ENCODE measurements around the gene SIVA1.
"Not testable (repeated sequence)": the region's sequence is repeated elsewhere in the genome, so short reads cannot be mapped to it uniquely, and the experiment has no call there.

Gene SIVA1

DNA sequence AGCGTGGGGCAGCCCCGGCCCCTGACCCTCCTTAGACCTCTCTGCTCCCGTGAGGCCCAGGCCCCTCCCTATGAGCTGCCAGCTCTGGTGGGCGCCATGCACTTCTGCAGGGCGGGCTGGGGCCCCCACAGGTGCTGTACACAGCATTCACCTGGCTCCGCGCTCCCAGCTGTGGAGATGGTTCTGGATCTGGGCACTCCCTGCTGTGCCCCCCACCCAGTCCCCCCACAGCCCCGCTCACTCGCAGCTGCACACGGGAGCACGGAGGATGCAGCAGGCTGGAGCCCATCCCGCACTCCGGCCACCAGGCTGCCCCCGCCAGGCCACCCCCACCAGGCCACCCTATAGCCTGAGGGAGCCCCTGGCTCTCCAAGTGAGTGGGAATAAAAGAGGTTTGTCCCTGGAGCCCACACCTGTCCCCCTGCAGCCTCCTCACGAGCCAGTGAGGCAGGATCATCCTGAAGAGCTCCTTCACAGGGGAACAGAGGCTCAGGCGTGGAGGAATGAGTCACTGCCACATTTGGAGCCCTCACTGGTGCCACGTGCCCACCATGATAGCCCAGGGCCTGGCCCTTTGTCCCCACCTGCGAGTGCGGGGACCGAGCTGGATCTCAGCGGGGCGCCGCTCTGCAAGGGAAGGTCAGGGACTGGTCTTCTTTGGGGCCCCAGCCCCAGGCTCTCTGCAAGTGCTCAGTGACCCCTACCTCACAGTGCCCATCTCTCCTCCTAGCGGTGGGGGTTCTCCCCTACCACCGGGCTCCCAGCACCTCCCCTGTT, 27.0 kb upstream of the SIVA1 start:
- Mint-ChIP-seq H3K9me3 (no peaks in the 10 kb centered on the region), H3K4me3 (no peak overlapping the region), H3K27ac (no peak overlapping the region), H3K36me3 (ENCODE audit: low read depth) (peaks cover 5% of the 10 kb centered on the region), H3K27me3 (no peaks in the 10 kb centered on the region), H3K4me1 (ENCODE audit: low read depth) (no peaks in the 10 kb centered on the region)
- no peak for DNase-seq

DNA sequence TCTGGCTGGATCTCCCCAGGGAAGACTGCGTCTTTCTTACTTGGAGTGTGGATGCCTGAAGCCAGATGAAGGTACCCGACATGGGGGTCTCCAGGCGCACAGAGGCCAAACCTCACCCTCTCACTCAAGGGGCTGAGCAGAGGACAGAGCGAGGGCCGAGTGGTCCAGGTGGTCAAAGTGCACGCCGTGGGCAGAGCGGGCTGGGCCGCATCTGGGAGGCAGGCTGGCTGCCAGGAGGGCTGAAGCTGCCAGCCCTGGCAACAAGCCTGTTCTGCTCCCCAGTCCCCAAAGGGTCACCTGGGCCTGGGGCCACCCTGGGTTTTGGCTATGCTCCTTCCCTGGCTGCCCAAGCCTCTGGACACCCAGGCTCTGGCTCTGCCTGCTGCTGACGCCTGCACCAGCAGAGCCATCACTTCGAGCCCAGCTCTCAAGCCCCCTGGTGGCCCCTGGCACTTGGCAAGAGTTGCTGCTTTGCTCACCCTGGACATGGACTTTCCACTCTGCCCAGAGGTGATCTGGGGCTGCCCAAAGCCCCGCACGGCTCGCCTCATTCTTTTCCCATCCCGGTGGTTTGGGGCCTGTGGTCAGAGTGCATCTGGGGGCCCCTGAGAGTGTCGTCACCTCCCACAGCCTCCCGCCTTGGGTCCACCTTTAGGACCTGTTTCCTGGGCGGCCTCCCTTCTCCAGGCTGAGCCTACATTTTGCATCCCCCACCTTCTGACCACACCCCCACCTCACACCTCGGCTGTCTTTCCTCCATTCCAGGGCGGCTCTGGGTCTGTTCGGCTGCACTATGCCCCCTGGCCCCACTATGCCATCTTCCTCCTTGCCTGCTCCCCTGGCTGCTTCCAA, 26.1 kb upstream of the SIVA1 start:
- no peaks in the 10 kb centered on the region for H3K4me1 Mint-ChIP-seq (ENCODE audit: low read depth)
- no peak for DNase-seq
- no peaks in the 10 kb centered on the region for H3K36me3 Mint-ChIP-seq (ENCODE audit: low read depth)
- H3K27ac Mint-ChIP-seq: no peak overlapping the region
- H3K9me3 Mint-ChIP-seq: no peaks in the 10 kb centered on the region
- H3K4me3 Mint-ChIP-seq: no peak overlapping the region
- no peaks in the 10 kb centered on the region for H3K27me3 Mint-ChIP-seq

DNA sequence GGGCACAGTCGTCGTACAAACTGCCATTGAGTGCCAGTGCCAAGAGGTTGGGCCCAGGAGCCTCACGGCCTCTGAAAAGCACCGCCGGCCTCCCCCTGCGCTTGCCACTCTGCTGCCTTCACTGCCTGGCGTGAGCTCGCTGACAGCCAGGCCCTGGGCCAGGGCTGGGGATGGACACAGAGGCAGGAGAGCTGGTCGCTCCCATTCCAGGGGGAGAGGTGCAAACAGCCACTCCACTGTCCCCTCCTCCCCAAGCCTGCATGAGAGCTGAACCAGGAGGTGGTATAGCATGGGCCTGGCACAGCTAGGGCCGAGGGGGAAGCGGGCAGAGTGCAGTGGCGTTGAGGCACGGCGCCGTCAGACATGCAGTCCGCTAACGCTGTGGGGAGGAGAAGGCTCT, 24.3 kb upstream of the SIVA1 start:
- DNase-seq: no peak
- Mint-ChIP-seq H3K4me1 (ENCODE audit: low read depth) (no peaks in the 10 kb centered on the region), H3K36me3 (ENCODE audit: low read depth) (no peaks in the 10 kb centered on the region), H3K27me3 (no peaks in the 10 kb centered on the region), H3K4me3 (no peak overlapping the region), H3K9me3 (no peaks in the 10 kb centered on the region), H3K27ac (no peak overlapping the region)

DNA sequence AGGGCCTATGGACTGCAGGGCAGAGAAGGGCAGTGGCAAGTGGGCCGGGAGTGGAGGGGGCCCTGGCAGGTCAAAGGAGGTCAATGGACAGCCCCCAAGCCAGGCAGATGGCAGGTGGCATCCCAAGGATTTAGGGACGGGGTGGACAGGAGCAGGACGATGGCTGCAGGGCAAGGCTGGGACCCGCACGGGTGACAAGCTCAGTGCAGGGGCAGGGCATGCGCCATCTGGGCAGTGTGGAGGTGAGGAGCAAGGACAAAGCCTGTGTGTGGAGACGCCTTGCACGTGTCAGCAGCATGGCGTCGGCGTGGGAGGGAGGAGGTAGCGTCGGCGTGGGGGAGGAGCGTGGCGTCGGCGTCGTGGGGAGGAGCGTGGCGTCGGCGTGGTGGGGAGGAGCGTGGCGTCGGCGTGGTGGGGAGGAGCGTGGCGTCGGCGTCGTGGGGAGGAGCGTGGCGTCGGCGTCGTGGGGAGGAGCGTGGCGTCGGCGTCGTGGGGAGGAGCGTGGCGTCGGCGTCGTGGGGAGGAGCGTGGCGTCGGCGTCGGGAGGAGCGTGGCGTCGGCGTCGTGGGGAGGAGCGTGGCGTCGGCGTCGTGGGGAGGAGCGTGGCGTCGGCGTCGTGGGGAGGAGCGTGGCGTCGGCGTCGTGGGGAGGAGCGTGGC, 23.6 kb upstream of the SIVA1 start:
- not testable (repeated sequence) for H3K4me3 Mint-ChIP-seq; H3K36me3 Mint-ChIP-seq (ENCODE audit: low read depth); DNase-seq; H3K9me3 Mint-ChIP-seq; H3K4me1 Mint-ChIP-seq (ENCODE audit: low read depth); H3K27me3 Mint-ChIP-seq
- H3K27ac Mint-ChIP-seq: peak overlapping the region; percentile 55

DNA sequence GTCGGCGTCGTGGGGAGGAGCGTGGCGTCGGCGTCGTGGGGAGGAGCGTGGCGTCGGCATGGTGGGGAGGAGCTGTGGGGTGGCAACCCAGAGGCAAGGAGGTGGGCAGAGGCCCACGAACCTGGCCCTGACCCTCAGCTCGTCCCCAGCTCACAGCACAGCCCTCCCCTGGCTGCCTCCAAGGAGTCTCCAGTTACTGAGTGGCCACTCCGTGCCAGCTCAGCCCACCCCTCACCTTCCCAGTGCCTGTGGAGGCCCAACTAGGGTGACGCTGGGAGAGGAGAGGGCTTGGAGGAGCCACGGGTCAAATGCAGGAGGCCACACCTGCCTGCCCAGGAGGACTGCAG, 23.1 kb upstream of the SIVA1 start:
- Mint-ChIP-seq H3K4me1 (ENCODE audit: low read depth) (no peaks in the 10 kb centered on the region), H3K27me3 (no peaks in the 10 kb centered on the region), H3K27ac (no peak overlapping the region), H3K4me3 (no peak overlapping the region), H3K9me3 (no peaks in the 10 kb centered on the region), H3K36me3 (ENCODE audit: low read depth) (no peaks in the 10 kb centered on the region)
- DNase-seq: no peak

DNA sequence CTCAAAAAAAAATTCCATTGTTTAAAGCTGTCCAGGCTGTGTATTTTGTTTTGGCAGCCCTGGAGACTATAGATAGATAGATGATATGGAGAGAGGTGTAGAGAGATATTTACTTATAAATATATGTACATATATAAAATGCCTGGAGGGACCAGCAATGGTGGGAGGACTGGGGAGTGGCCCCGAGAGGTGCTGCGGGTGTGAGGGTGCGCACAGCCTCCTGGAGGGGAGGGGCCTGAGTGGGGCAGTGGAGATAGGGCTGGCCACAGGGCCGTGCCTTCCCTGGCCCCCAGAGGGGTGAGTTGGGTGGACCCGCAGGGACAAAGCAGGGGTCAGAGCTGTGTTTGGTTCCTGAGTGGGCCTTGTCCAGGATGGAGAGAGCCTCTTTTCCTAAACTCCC, 22.5 kb upstream of the SIVA1 start:
- H3K27me3 Mint-ChIP-seq: no peaks in the 10 kb centered on the region
- H3K9me3 Mint-ChIP-seq: no peaks in the 10 kb centered on the region
- H3K27ac Mint-ChIP-seq: no peak overlapping the region
- DNase-seq: no peak
- no peak overlapping the region for H3K4me3 Mint-ChIP-seq
- H3K4me1 Mint-ChIP-seq (ENCODE audit: low read depth): no peaks in the 10 kb centered on the region
- H3K36me3 Mint-ChIP-seq (ENCODE audit: low read depth): no peaks in the 10 kb centered on the region

DNA sequence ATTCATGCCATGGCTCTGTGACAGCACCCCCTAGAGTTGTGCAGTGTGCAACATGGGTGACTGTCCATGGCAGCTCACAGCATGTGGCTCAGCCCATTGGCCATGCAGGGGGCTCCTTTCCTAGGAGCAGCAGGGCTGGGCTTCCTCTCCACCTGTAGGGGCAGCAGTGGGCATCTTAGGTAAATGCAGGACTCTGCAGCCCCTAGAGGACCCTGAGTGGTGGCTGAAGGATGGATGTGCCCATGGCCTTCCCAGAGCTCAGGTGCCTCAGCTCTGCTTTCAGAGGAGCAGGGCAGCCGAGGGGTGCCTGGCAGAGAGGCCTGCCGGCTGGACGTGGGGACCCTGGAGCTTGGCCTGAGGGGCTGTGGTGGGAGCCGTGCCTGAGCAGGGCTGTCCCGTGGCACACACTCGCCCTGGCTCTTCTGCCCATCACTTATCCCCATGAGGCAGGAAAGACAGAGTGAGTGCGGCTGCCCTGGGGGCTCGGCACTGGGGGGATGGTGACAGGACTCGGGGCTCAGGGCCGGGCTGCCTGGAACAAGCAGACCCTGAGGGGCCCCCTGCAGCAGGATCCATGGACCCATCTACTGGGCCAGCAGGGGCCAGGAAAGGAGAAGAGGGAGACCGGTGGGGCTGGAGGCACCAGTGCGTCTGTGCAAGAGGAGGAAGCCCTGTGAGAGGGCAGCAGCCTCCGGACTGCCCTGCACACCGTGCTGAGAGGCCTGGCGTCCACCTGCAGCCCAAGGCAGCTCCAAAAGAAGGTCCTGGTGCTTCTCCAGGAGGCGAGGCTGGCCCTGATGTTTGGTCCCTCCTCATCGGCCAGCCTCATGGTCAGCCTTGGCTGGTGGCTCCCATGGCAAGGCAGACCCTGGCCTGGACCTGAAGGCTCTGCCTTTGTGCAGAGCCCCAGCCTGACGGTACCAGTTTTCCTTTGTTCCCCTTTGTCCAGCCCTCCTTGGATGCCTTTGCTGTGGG, 21.3 kb upstream of the SIVA1 start:
- no peak for DNase-seq
- Mint-ChIP-seq H3K4me1 (ENCODE audit: low read depth) (no peaks in the 10 kb centered on the region), H3K27me3 (no peaks in the 10 kb centered on the region), H3K36me3 (ENCODE audit: low read depth) (no peaks in the 10 kb centered on the region), H3K27ac (no peak overlapping the region), H3K9me3 (no peaks in the 10 kb centered on the region), H3K4me3 (no peak overlapping the region)

DNA sequence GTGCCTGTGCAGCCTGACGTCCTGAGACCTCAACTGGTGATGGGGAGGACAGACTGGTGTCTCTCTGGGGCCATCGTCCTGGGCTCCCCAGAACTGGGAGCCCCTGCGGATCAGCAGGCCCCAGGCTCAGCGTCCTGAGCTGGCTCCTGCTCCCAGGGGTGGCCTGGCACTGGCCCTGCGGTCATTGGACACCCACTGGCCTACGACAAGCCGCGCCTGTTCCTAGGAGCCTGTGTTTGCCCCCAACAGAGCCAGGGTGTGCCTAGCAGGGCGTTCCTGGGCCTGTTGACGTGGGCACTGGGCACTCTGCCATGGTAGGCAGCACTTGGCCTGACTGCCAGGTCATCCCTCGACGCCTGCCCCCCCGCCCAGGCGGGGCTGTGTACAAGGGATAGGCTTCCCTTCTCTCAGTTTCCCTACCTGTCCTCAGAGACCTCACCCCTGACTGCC, 20.6 kb upstream of the SIVA1 start:
- no peak for DNase-seq
- Mint-ChIP-seq H3K27ac (no peak overlapping the region), H3K4me1 (ENCODE audit: low read depth) (no peaks in the 10 kb centered on the region), H3K9me3 (no peaks in the 10 kb centered on the region), H3K36me3 (ENCODE audit: low read depth) (no peaks in the 10 kb centered on the region), H3K27me3 (no peaks in the 10 kb centered on the region), H3K4me3 (no peak overlapping the region)

DNA sequence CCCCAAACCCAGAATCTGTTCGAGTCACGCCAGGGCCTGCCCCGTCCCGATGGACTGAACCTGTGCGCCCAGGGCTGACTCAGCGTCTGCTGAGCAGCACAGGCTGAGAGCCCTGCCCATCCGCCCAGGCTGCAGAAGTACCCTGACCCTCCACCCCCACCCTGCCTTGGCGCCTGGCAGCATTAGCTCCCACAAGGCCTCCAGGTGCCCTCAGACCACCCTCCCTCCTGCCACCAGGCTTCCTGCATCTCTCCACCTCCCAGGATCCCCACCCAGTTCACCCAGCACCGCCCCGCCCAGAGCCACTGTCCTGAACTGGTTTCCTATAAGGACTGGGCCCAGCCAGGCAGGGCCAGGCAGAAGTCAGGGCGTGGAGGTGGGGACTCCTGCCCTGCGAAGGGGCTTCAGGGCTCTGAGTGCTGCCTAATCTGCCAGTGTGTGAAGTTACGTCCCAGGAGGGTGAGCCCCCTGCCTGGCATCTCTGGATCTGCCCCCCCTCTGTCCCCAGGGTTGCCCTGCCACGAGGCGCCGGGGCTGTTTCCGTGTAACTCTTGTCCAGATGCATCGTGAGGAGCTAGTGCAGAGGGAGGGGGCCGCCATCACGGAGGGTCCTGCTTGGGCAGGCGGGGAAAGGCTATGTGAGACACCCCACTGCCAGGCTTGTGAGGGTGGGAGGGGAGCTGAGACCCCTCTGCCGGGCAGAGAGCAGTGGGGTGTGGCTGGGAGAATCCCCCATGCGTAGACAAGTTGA, 19.8 kb upstream of the SIVA1 start:
- H3K27me3 Mint-ChIP-seq: no peaks in the 10 kb centered on the region
- H3K4me1 Mint-ChIP-seq (ENCODE audit: low read depth): no peaks in the 10 kb centered on the region
- no peaks in the 10 kb centered on the region for H3K36me3 Mint-ChIP-seq (ENCODE audit: low read depth)
- H3K4me3 Mint-ChIP-seq: no peak overlapping the region
- H3K27ac Mint-ChIP-seq: no peak overlapping the region
- no peak for DNase-seq
- H3K9me3 Mint-ChIP-seq: no peaks in the 10 kb centered on the region

DNA sequence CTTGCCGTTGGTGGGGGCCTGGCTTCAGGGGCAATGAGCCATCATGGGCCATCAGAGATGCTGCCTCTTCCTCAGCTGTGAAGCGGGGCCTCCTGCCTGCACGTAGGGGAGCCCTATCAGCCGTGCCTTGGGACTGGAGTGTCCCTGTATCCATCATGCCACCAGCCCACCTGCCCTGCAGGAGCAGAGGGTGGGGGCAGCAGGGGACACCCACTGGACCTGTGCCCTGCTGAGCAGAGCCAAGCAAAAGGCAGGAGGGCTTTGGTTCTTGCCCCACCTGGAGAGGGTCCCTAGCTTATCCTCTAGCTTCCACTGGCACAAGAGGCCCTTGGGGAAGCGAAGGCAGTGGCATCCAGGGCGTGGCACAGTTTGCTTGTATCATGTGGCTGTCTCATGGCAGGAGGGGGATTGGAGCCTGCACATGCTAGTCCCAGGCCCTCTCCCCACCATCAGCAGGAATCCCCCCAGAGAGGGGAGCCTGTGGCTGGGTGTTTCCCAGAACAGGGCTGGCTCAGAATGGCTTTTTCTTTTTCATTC, 18.8 kb upstream of the SIVA1 start:
- H3K36me3 Mint-ChIP-seq (ENCODE audit: low read depth): no peaks in the 10 kb centered on the region
- no peak for DNase-seq
- no peaks in the 10 kb centered on the region for H3K9me3 Mint-ChIP-seq
- no peaks in the 10 kb centered on the region for H3K4me1 Mint-ChIP-seq (ENCODE audit: low read depth)
- H3K27me3 Mint-ChIP-seq: no peaks in the 10 kb centered on the region
- H3K4me3 Mint-ChIP-seq: no peak overlapping the region
- no peak overlapping the region for H3K27ac Mint-ChIP-seq

DNA sequence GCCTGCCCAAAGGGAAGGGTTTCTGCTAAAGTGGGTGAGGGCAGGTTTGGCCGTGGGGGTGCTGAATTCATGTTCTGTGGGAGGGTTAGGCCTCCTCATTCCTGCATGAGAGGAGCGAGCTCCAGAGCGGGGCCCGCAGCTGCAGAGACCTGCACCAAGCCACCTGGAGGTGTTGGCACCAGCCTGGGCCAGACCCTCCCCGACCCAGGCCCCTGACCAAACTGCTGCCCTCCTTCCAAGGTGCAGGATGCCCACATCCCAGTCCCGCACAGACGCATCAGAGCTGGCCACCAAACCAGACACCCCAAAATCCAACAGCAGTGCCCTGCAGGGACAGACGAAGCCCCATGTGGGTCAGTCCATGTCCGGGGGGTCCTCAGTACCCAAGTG, 18.4 kb upstream of the SIVA1 start:
- DNase-seq: no peak
- H3K9me3 Mint-ChIP-seq: no peaks in the 10 kb centered on the region
- no peak overlapping the region for H3K4me3 Mint-ChIP-seq
- no peaks in the 10 kb centered on the region for H3K27me3 Mint-ChIP-seq
- H3K4me1 Mint-ChIP-seq (ENCODE audit: low read depth): no peaks in the 10 kb centered on the region
- no peak overlapping the region for H3K27ac Mint-ChIP-seq
- H3K36me3 Mint-ChIP-seq (ENCODE audit: low read depth): no peaks in the 10 kb centered on the region

DNA sequence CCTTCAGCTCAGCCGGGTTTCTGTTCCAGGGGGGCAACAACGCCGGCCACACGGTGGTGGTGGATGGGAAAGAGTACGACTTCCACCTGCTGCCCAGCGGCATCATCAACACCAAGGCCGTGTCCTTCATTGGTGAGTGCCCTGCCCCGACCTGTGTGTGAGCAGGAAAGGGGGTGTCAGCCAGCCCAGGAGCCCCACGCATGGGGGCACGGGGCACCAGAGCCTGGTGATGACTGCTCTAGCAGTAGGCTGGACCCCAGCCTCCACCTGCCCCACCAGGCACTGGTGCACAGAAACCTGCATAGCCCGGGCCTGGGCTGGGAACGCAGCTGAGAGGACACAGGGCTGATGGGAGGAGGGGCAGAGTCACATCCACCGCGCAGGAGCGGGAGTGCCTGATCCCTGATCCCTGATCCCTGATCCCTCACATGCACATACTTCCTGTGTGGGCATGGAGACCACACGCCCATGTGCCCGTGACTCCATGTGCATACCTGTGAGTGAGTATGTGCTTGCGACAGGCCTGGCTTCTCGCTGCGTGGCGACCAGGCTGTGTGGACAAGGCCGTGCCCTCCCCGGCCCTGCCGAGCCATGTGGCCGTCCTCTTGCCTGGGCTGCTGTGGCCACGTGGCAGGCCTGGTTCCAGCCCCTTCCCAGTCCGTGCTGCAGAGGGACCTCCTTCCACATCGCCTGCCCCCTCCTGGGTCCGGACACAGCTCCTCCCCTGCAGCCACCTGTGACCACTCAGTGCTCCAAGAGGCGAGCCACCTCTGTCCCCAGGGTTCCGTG, 17.8 kb upstream of the SIVA1 start:
- H3K36me3 Mint-ChIP-seq (ENCODE audit: low read depth): no peaks in the 10 kb centered on the region
- H3K27ac Mint-ChIP-seq: no peak overlapping the region
- no peaks in the 10 kb centered on the region for H3K9me3 Mint-ChIP-seq
- no peak overlapping the region for H3K4me3 Mint-ChIP-seq
- no peaks in the 10 kb centered on the region for H3K27me3 Mint-ChIP-seq
- no peaks in the 10 kb centered on the region for H3K4me1 Mint-ChIP-seq (ENCODE audit: low read depth)
- DNase-seq: no peak

All from activated T-cell treated with anti-CD3 and anti-CD28 coated beads, Interleukin-2, amount 50 U/mL, for 24 hours (primary cell).